Measurements from ENCODE around the gene ADGRE1.

ADGRE1 gene

GRCh38 chr19:6887316-6887715 is at the start of gene ADGRE1:
Gene ADGRE1, plus strand, starts transcription at chr19:6887579. Its CDS starts 30 bp downstream, at chr19:6887609.
- Histone ChIP-seq H3K9me3 (ENCODE audit: control insufficient read depth, low read length) (no peaks in the 10 kb centered on the region), H3K27me3 (ENCODE audit: control insufficient read depth, insufficient read depth, low read length) (no peaks in the 10 kb centered on the region), H3K4me3 (ENCODE audit: low read length) (no peak within 1 kb of the TSS), H3K9ac (ENCODE audit: low read length) (no peak within 1 kb of the TSS), H3K36me3 (ENCODE audit: control insufficient read depth, insufficient read depth, low read length) (no peaks in the 10 kb centered on the region), H3K4me1 (ENCODE audit: control insufficient read depth, insufficient read depth, low read length) (no peaks in the 10 kb centered on the region)

- Histone ChIP-seq H3K9ac (ENCODE audit: low read length) (no peak overlapping the region), H3K36me3 (ENCODE audit: control insufficient read depth, insufficient read depth, low read length) (no peaks in the 10 kb centered on the region), H3K4me3 (ENCODE audit: low read length) (no peak overlapping the region), H3K9me3 (ENCODE audit: control insufficient read depth, low read length) (no peaks in the 10 kb centered on the region), H3K4me1 (ENCODE audit: control insufficient read depth, insufficient read depth, low read length) (no peaks in the 10 kb centered on the region), H3K27me3 (ENCODE audit: control insufficient read depth, insufficient read depth, low read length) (no peaks in the 10 kb centered on the region)
Observed at GRCh38 chr19:6838062-6838655, 49.2 kb upstream of the ADGRE1 start.

GRCh38 chr19:6842871-6843607 is 44.3 kb upstream of the ADGRE1 start:
- no peaks in the 10 kb centered on the region for H3K27me3 ChIP-seq (ENCODE audit: control insufficient read depth, insufficient read depth, low read length)
- H3K36me3 ChIP-seq (ENCODE audit: control insufficient read depth, insufficient read depth, low read length) = no peaks in the 10 kb centered on the region
- H3K4me3 ChIP-seq (ENCODE audit: low read length) = no peak overlapping the region
- H3K9me3 ChIP-seq (ENCODE audit: control insufficient read depth, low read length) = no peaks in the 10 kb centered on the region
- no peak overlapping the region for H3K9ac ChIP-seq (ENCODE audit: low read length)
- H3K4me1 ChIP-seq (ENCODE audit: control insufficient read depth, insufficient read depth, low read length) = no peaks in the 10 kb centered on the region

GRCh38 chr19:6847828-6848200 is 39.6 kb upstream of the ADGRE1 start:
- no peaks in the 10 kb centered on the region for H3K27me3 ChIP-seq (ENCODE audit: control insufficient read depth, insufficient read depth, low read length)
- H3K9me3 ChIP-seq (ENCODE audit: control insufficient read depth, low read length) = no peaks in the 10 kb centered on the region
- no peak overlapping the region for H3K9ac ChIP-seq (ENCODE audit: low read length)
- H3K4me1 ChIP-seq (ENCODE audit: control insufficient read depth, insufficient read depth, low read length) = no peaks in the 10 kb centered on the region
- H3K4me3 ChIP-seq (ENCODE audit: low read length) = no peak overlapping the region
- no peaks in the 10 kb centered on the region for H3K36me3 ChIP-seq (ENCODE audit: control insufficient read depth, insufficient read depth, low read length)

- no peaks in the 10 kb centered on the region for H3K27me3 ChIP-seq (ENCODE audit: control insufficient read depth, insufficient read depth, low read length)
- no peak overlapping the region for H3K9ac ChIP-seq (ENCODE audit: low read length)
- H3K9me3 ChIP-seq (ENCODE audit: control insufficient read depth, low read length) = no peaks in the 10 kb centered on the region
- H3K4me1 ChIP-seq (ENCODE audit: control insufficient read depth, insufficient read depth, low read length) = no peaks in the 10 kb centered on the region
- no peaks in the 10 kb centered on the region for H3K36me3 ChIP-seq (ENCODE audit: control insufficient read depth, insufficient read depth, low read length)
- H3K4me3 ChIP-seq (ENCODE audit: low read length) = no peak overlapping the region
Observed at GRCh38 chr19:6848986-6849385, 38.4 kb upstream of the ADGRE1 start.

GRCh38 chr19:6849876-6850275 is 37.5 kb upstream of the ADGRE1 start:
- H3K9me3 ChIP-seq (ENCODE audit: control insufficient read depth, low read length) = no peaks in the 10 kb centered on the region
- H3K27me3 ChIP-seq (ENCODE audit: control insufficient read depth, insufficient read depth, low read length) = no peaks in the 10 kb centered on the region
- H3K4me1 ChIP-seq (ENCODE audit: control insufficient read depth, insufficient read depth, low read length) = no peaks in the 10 kb centered on the region
- no peak overlapping the region for H3K4me3 ChIP-seq (ENCODE audit: low read length)
- H3K9ac ChIP-seq (ENCODE audit: low read length) = no peak overlapping the region
- no peaks in the 10 kb centered on the region for H3K36me3 ChIP-seq (ENCODE audit: control insufficient read depth, insufficient read depth, low read length)

GRCh38 chr19:6851359-6851758 is 36.0 kb upstream of the ADGRE1 start:
- Histone ChIP-seq H3K9me3 (ENCODE audit: control insufficient read depth, low read length) (no peaks in the 10 kb centered on the region), H3K9ac (ENCODE audit: low read length) (no peak overlapping the region), H3K27me3 (ENCODE audit: control insufficient read depth, insufficient read depth, low read length) (no peaks in the 10 kb centered on the region), H3K4me1 (ENCODE audit: control insufficient read depth, insufficient read depth, low read length) (no peaks in the 10 kb centered on the region), H3K4me3 (ENCODE audit: low read length) (no peak overlapping the region), H3K36me3 (ENCODE audit: control insufficient read depth, insufficient read depth, low read length) (no peaks in the 10 kb centered on the region)

GRCh38 chr19:6852001-6852400 is 35.4 kb upstream of the ADGRE1 start:
- Histone ChIP-seq H3K36me3 (ENCODE audit: control insufficient read depth, insufficient read depth, low read length) (no peaks in the 10 kb centered on the region), H3K27me3 (ENCODE audit: control insufficient read depth, insufficient read depth, low read length) (no peaks in the 10 kb centered on the region), H3K9ac (ENCODE audit: low read length) (no peak overlapping the region)

GRCh38 chr19:6853868-6854267 is 33.5 kb upstream of the ADGRE1 start:
- no peaks in the 10 kb centered on the region for H3K36me3 ChIP-seq (ENCODE audit: control insufficient read depth, insufficient read depth, low read length)
- no peaks in the 10 kb centered on the region for H3K9me3 ChIP-seq (ENCODE audit: control insufficient read depth, low read length)
- no peak overlapping the region for H3K9ac ChIP-seq (ENCODE audit: low read length)
- H3K27me3 ChIP-seq (ENCODE audit: control insufficient read depth, insufficient read depth, low read length) = no peaks in the 10 kb centered on the region
- H3K4me3 ChIP-seq (ENCODE audit: low read length) = no peak overlapping the region
- H3K4me1 ChIP-seq (ENCODE audit: control insufficient read depth, insufficient read depth, low read length) = no peaks in the 10 kb centered on the region

More at GRCh38 chr19:6852001-6852400, 35.4 kb upstream of the ADGRE1 start:
- no peak overlapping the region for H3K4me3 ChIP-seq (ENCODE audit: low read length)
- no peaks in the 10 kb centered on the region for H3K4me1 ChIP-seq (ENCODE audit: control insufficient read depth, insufficient read depth, low read length)
- no peaks in the 10 kb centered on the region for H3K9me3 ChIP-seq (ENCODE audit: control insufficient read depth, low read length)

- H3K9ac ChIP-seq (ENCODE audit: low read length) = no peak overlapping the region
Observed at GRCh38 chr19:6854758-6855157, 32.6 kb upstream of the ADGRE1 start.

GRCh38 chr19:6856749-6857372 is 30.5 kb upstream of the ADGRE1 start:
- Histone ChIP-seq H3K27me3 (ENCODE audit: control insufficient read depth, insufficient read depth, low read length) (no peaks in the 10 kb centered on the region), H3K4me3 (ENCODE audit: low read length) (no peak overlapping the region), H3K9me3 (ENCODE audit: control insufficient read depth, low read length) (no peaks in the 10 kb centered on the region), H3K9ac (ENCODE audit: low read length) (no peak overlapping the region), H3K36me3 (ENCODE audit: control insufficient read depth, insufficient read depth, low read length) (no peaks in the 10 kb centered on the region), H3K4me1 (ENCODE audit: control insufficient read depth, insufficient read depth, low read length) (no peaks in the 10 kb centered on the region)

More at GRCh38 chr19:6854758-6855157, 32.6 kb upstream of the ADGRE1 start:
- Histone ChIP-seq H3K4me1 (ENCODE audit: control insufficient read depth, insufficient read depth, low read length) (no peaks in the 10 kb centered on the region), H3K36me3 (ENCODE audit: control insufficient read depth, insufficient read depth, low read length) (no peaks in the 10 kb centered on the region), H3K4me3 (ENCODE audit: low read length) (no peak overlapping the region), H3K9me3 (ENCODE audit: control insufficient read depth, low read length) (no peaks in the 10 kb centered on the region), H3K27me3 (ENCODE audit: control insufficient read depth, insufficient read depth, low read length) (no peaks in the 10 kb centered on the region)

GRCh38 chr19:6861683-6862286 is 25.6 kb upstream of the ADGRE1 start:
- H3K4me1 ChIP-seq (ENCODE audit: control insufficient read depth, insufficient read depth, low read length) = no peaks in the 10 kb centered on the region
- H3K9me3 ChIP-seq (ENCODE audit: control insufficient read depth, low read length) = no peaks in the 10 kb centered on the region
- no peaks in the 10 kb centered on the region for H3K27me3 ChIP-seq (ENCODE audit: control insufficient read depth, insufficient read depth, low read length)
- H3K36me3 ChIP-seq (ENCODE audit: control insufficient read depth, insufficient read depth, low read length) = no peaks in the 10 kb centered on the region
- H3K9ac ChIP-seq (ENCODE audit: low read length) = no peak overlapping the region
- no peak overlapping the region for H3K4me3 ChIP-seq (ENCODE audit: low read length)
